IMR-90 (cell line): ENCODE data around the gene ZNF878. TPM values are rescaled to one million over a fixed set of nuclear protein-coding genes. Genes with fewer than 3 reads are reported as not detected.

Experiments used
- ATAC-seq: fragments of 200-7000 bp; cut with Tn5 transposase; 2 replicates; pipeline ENCODE4 v1.9.1; 2020; ENCODE audit warnings: low read depth, mild to moderate bottlenecking, moderate library complexity
- BruUV-seq: library from RNA; stranded (reverse); fragments of 400-500 nt; replicated peaks from 2 replicates; lab custom pipeline; 2021; lab: Mats Ljungman, UMichigan
- CTCF ChIA-PET: fragments of 300-600 bp; formaldehyde crosslinking; extraction: SDS; loops from one replicate; lab custom pipeline; 2021; ENCODE audit warnings: antibody characterized with exemption; lab: Yijun Ruan, JAX
- POLR2A ChIA-PET: fragments of 300-600 bp; sonication (Branson Sonifier 250); formaldehyde crosslinking; loops from one replicate; lab custom pipeline; 2022; ENCODE audit warnings: antibody characterized with exemption; ENCODE audit not compliant: unreplicated experiment; lab: Charles Lee
- DNase-seq: peaks from one replicate; pipeline ENCODE4 v3.0.0; 2013
- H2AFZ ChIP-seq: replicated peaks from 2 replicates; pipeline ENCODE3; 2013; ENCODE audit warnings: low read length, mild to moderate bottlenecking; ENCODE audit not compliant: poor library complexity
- H2AK5ac ChIP-seq: 2 replicates; pipeline ENCODE4 v1.6.1; 2013; ENCODE audit warnings: low read depth, low read length, inconsistent platforms
- H2AK9ac ChIP-seq: replicated peaks from 2 replicates; pipeline ENCODE3; 2013; ENCODE audit warnings: mild to moderate bottlenecking, low read depth, low read length, moderate library complexity; ENCODE audit not compliant: poor library complexity
- H2BK120ac ChIP-seq: 2 replicates; pipeline ENCODE4 v1.6.1; 2013; ENCODE audit warnings: low read depth, low read length, inconsistent platforms
- H2BK15ac ChIP-seq: 3 replicates; pipeline ENCODE4 v1.6.1; 2013; ENCODE audit warnings: low read depth, low read length, inconsistent platforms
- H2BK20ac ChIP-seq: 2 replicates; pipeline ENCODE4 v1.6.1; 2013; ENCODE audit warnings: low read depth, mild to moderate bottlenecking, inconsistent platforms, low read length, moderate library complexity
- H2BK5ac ChIP-seq: 2 replicates; pipeline ENCODE4 v1.6.1; 2013; ENCODE audit warnings: mild to moderate bottlenecking, low read depth, low read length, inconsistent platforms; ENCODE audit not compliant: poor library complexity, severe bottlenecking
- H3K14ac ChIP-seq: replicated peaks from 2 replicates; pipeline ENCODE4 v1.6.1; 2013; ENCODE audit warnings: low read depth, low read length, inconsistent platforms
- H3K18ac ChIP-seq: 2 replicates; pipeline ENCODE4 v1.6.1; 2013; ENCODE audit warnings: low read depth, low read length, control low read depth
- H3K23ac ChIP-seq: 2 replicates; pipeline ENCODE4 v1.6.1; 2013; ENCODE audit warnings: low read depth, low read length, inconsistent platforms
- H3K27ac ChIP-seq: 2 replicates; pipeline ENCODE4 v1.5.1; 2013; ENCODE audit warnings: mild to moderate bottlenecking, control low read depth, low read length; ENCODE audit not compliant: insufficient read depth
- H3K27me3 ChIP-seq: 2 replicates; pipeline ENCODE4 v1.6.1; 2013; ENCODE audit warnings: low read length; ENCODE audit not compliant: control insufficient read depth, insufficient read depth
- H3K36me3 ChIP-seq: 2 replicates; pipeline ENCODE4 v1.6.1; 2013; ENCODE audit warnings: low read length, mixed read lengths; ENCODE audit not compliant: control insufficient read depth, insufficient read depth
- H3K4ac ChIP-seq: 2 replicates; pipeline ENCODE4 v1.6.1; 2013; ENCODE audit warnings: low read depth, low read length, inconsistent platforms
- H3K4me1 ChIP-seq: 2 replicates; pipeline ENCODE4 v1.6.1; 2013; ENCODE audit warnings: low read length, mixed read lengths; ENCODE audit not compliant: control insufficient read depth, insufficient read depth
- H3K4me2 ChIP-seq: 2 replicates; pipeline ENCODE4 v1.6.1; 2013; ENCODE audit warnings: low read depth, mild to moderate bottlenecking, control low read depth, low read length, moderate library complexity
- H3K4me3 ChIP-seq: 2 replicates; pipeline ENCODE4 v1.5.1; 2013; ENCODE audit warnings: low read depth, mild to moderate bottlenecking, control low read depth, low read length, moderate library complexity; ENCODE audit not compliant: insufficient read depth
- H3K56ac ChIP-seq: 2 replicates; pipeline ENCODE4 v1.6.1; 2013; ENCODE audit warnings: low read length, inconsistent platforms; ENCODE audit not compliant: insufficient read depth; ENCODE audit errors: extremely low read depth
- H3K79me1 ChIP-seq, 2 experiments: 2 replicates each; pipeline ENCODE4 v1.6.1; 2013; ENCODE audit warnings: low read length in 2 of 2, inconsistent platforms in 1 of 2, low read depth in 1 of 2
- H3K9ac ChIP-seq: 2 replicates; pipeline ENCODE4 v1.6.1; 2013; ENCODE audit warnings: low read depth, low read length, control low read depth
- H3K9me1 ChIP-seq: 2 replicates; pipeline ENCODE4 v1.6.1; 2013; ENCODE audit warnings: low read length, inconsistent platforms; ENCODE audit not compliant: insufficient read depth
- H3K9me3 ChIP-seq: 2 replicates; pipeline ENCODE4 v1.6.1; 2013; ENCODE audit warnings: low read length; ENCODE audit not compliant: control insufficient read depth, insufficient read depth
- H4K20me1 ChIP-seq: 2 replicates; pipeline ENCODE4 v1.6.1; 2013; ENCODE audit warnings: low read length, inconsistent platforms; ENCODE audit not compliant: insufficient read depth
- H4K5ac ChIP-seq: 2 replicates; pipeline ENCODE4 v1.6.1; 2013; ENCODE audit warnings: mild to moderate bottlenecking, low read depth, low read length, control low read depth
- H4K8ac ChIP-seq, 2 experiments: 2 replicates each; pipeline ENCODE4 v1.6.1; 2013; ENCODE audit warnings: low read depth in 2 of 2, low read length in 2 of 2, control low read depth in 1 of 2, inconsistent platforms in 1 of 2
- H4K91ac ChIP-seq: 2 replicates; pipeline ENCODE4 v1.6.1; 2013; ENCODE audit warnings: low read depth, low read length, inconsistent platforms; ENCODE audit not compliant: insufficient read depth
- BHLHE40 ChIP-seq: fragments of 150-350 bp; IDR thresholded peaks from 2 replicates; pipeline ENCODE4 v1.6.1; 2016; ENCODE audit warnings: mild to moderate bottlenecking, low read depth, low read length
- CEBPB ChIP-seq: IDR thresholded peaks from 2 replicates; pipeline ENCODE4 v1.6.1; 2012; ENCODE audit warnings: low read depth, low read length, improper control_type of control experiment
- CHD1 ChIP-seq: IDR thresholded peaks from 2 replicates; pipeline ENCODE4 v1.6.1; 2012; ENCODE audit warnings: low read depth, low read length, improper control_type of control experiment
- CTCF ChIP-seq: conservative IDR thresholded peaks from 2 replicates; pipeline ENCODE4 v1.5.1; 2012; ENCODE audit warnings: mild to moderate bottlenecking, low read depth, low read length, improper control_type of control experiment
- ELK1 ChIP-seq: fragments of 150-350 bp; IDR thresholded peaks from 2 replicates; pipeline ENCODE4 v1.6.1; 2016; ENCODE audit warnings: low read depth, mild to moderate bottlenecking, low read length, moderate library complexity, borderline replicate concordance
- FOS ChIP-seq: fragments of 150-350 bp; IDR thresholded peaks from 2 replicates; pipeline ENCODE4 v1.6.1; 2016; ENCODE audit warnings: low read depth, low read length
- MAFK ChIP-seq: IDR thresholded peaks from 2 replicates; pipeline ENCODE4 v1.6.1; 2012; ENCODE audit warnings: low read depth, low read length, improper control_type of control experiment
- MXI1 ChIP-seq: IDR thresholded peaks from 2 replicates; pipeline ENCODE4 v1.6.1; 2012; ENCODE audit warnings: low read depth, mild to moderate bottlenecking, low read length, moderate library complexity, borderline replicate concordance
- POLR2A ChIP-seq: IDR thresholded peaks from 2 replicates; pipeline ENCODE4 v1.6.1; 2012; ENCODE audit warnings: mild to moderate bottlenecking, low read depth, low read length
- RCOR1 ChIP-seq: IDR thresholded peaks from 2 replicates; pipeline ENCODE4 v1.6.1; 2012; ENCODE audit warnings: mild to moderate bottlenecking, low read length, improper control_type of control experiment; ENCODE audit not compliant: insufficient replicate concordance
- RFX5 ChIP-seq: IDR thresholded peaks from 2 replicates; pipeline ENCODE4 v1.8.0; 2012; ENCODE audit warnings: low read depth, mild to moderate bottlenecking, low read length, moderate library complexity
- SMC3 ChIP-seq: fragments of 150-350 bp; IDR thresholded peaks from 2 replicates; pipeline ENCODE4 v1.6.1; 2016; ENCODE audit warnings: low read depth, mild to moderate bottlenecking, antibody characterized with exemption, low read length, moderate library complexity
- USF2 ChIP-seq: fragments of 150-350 bp; IDR thresholded peaks from 2 replicates; pipeline ENCODE4 v1.6.1; 2017; ENCODE audit warnings: mild to moderate bottlenecking, antibody characterized with exemption, low read length, low read depth
- WGBS, 2 experiments: methylation state at CpG; one replicate each; pipeline versions ENCODE4 v1.1.5 to v1.1.7; 2013; ENCODE audit warnings: missing lambda C conversion rate in 2 of 2; ENCODE audit not compliant: insufficient read length in 1 of 2; ENCODE audit errors: extremely low coverage in 2 of 2; 5-methylcytosine and 5-hydroxymethylcytosine counted together
- dilution Hi-C: fragments of 300-500 bp; cut with HindIII; formaldehyde crosslinking; loops from one replicate; pipeline ENCODE4 v1.14.3; 2018; ENCODE audit warnings: low sequenced_read_pairs; ENCODE audit not compliant: unreplicated experiment
- in situ Hi-C: fragments of 300-500 bp; cut with MboI; formaldehyde crosslinking; loops from 3 replicates; pipeline ENCODE4 v1.14.3; 2019; ENCODE audit warnings: low sequenced_read_pairs, inconsistent platforms, mixed read lengths
- intact Hi-C: fragments of 100-400 bp; cut with micrococcal nuclease; formaldehyde crosslinking; loops from 2 replicates; pipeline ENCODE4 v1.10.0; 2022
- polyA plus RNA-seq, 3 experiments: library from polyadenylated mRNA; depleted of rRNA; stranded (reverse); fragments of >200 nt; gene quantifications; 2 replicates each; pipeline ENCODE4 v1.2.3, GENCODE V29; 2012; ENCODE audit warnings: low replicate concordance in 1 of 3
- total RNA-seq: library from RNA; depleted of rRNA; stranded (reverse); fragments of >200 nt; gene quantifications from 2 replicates; pipeline ENCODE4 v1.2.3, GENCODE V29; 2012

ZNF878 gene
- total and polyA plus RNA-seq, 2 of the 4 experiments (the other 2 are of a cell fraction) = 0.05 to 0.36 TPM

GRCh38 chr19:12077375-12077774, 24.6 kb upstream of the ZNF878 start:
- Histone ChIP-seq H2AFZ (no peak overlapping the region), H3K14ac (no peak overlapping the region), H2AK9ac (no peak overlapping the region), H2AK5ac (no peak overlapping the region), H3K56ac (no peak overlapping the region), H4K91ac (no peak overlapping the region), H3K27ac (no peak overlapping the region), H3K9me3 (peaks cover 82% of the 10 kb centered on the region), H3K4ac (no peak overlapping the region), H2BK5ac (no peak overlapping the region), H3K4me3 (no peak overlapping the region), H4K20me1 (no peaks in the 10 kb centered on the region), H4K8ac (no peak overlapping the region), H3K4me1 (no peaks in the 10 kb centered on the region), H3K23ac (no peak overlapping the region), H3K79me1 (peaks cover 0 to 6% of the 10 kb centered on the region in 2 experiments; a peak in 2 of 4 replicates), H2BK120ac (no peak overlapping the region), H3K4me2 (no peak overlapping the region), H2BK15ac (no peak overlapping the region), H3K36me3 (peaks cover 46% of the 10 kb centered on the region), H3K27me3 (no peaks in the 10 kb centered on the region), H3K9me1 (no peaks in the 10 kb centered on the region), H3K18ac (no peak overlapping the region), H2BK20ac (no peak overlapping the region), H3K9ac (no peak overlapping the region), H4K5ac (no peak overlapping the region)
- ATAC-seq (no peak), DNase-seq (no peak)
- ChIA-PET POLR2A (no interaction called here), CTCF (no interaction called here)
- TF ChIP-seq CTCF (no peak), MAFK (no peak), ELK1 (no peak), RCOR1 (no peak), CEBPB (no peak), SMC3 (no peak), CHD1 (no peak), BHLHE40 (no peak), FOS (no peak), RFX5 (no peak), MXI1 (no peak), USF2 (no peak), POLR2A (no peak)
- no TSS peak for BruUV-seq
- intact Hi-C loops = no loop called here
- in situ Hi-C loops = no loop called here
- dilution Hi-C loops = no loop called here
- WGBS, 2 experiments = no CpG with 5 or more reads among the region's 3 CpGs
